Measurements from ENCODE around the gene ATP2B3.

Gene ATP2B3

DNA sequence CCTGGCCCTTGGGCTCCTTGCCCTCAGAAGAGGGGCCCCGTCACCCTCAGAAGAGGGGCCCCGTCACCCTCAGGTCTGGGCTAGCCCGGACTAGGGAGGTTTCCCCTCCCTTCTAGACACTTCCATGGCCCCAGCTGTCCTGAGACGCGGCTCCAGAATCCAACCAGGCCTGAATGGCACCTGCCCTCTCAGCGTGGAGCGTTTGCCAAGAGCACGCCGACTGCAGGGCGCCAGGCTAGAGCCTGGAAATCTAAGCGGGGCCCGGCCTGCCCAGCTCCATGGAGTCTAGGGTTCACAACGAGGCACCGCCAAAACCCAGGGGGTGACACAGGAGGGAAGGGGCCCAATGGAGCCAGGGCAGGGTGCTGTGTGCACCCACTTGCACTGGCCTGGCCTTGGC, 7.8 kb upstream of the ATP2B3 start:
- DNase-seq (ENCODE audit: low read depth): no peak

DNA sequence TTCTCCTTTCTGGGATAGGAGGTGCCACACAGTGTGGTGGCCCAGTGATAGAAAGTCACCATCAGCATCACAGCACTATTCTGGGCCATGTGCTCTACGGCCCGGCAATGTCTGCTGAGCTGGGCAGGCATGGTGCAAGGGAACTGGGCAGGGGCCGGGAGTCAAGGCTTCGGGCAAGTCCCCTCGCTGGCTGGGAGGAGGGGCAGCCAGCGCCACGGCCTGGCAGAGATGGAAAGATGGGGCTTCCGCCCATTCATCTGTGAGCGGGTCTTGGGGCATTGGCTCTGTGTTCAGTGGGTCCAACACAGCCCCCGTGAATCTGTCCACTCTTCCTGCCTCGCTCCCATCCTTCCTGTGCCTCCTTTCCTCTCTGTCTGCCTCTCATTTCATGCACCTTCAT, 7.1 kb upstream of the ATP2B3 start:
- DNase-seq (ENCODE audit: low read depth): no peak

DNA sequence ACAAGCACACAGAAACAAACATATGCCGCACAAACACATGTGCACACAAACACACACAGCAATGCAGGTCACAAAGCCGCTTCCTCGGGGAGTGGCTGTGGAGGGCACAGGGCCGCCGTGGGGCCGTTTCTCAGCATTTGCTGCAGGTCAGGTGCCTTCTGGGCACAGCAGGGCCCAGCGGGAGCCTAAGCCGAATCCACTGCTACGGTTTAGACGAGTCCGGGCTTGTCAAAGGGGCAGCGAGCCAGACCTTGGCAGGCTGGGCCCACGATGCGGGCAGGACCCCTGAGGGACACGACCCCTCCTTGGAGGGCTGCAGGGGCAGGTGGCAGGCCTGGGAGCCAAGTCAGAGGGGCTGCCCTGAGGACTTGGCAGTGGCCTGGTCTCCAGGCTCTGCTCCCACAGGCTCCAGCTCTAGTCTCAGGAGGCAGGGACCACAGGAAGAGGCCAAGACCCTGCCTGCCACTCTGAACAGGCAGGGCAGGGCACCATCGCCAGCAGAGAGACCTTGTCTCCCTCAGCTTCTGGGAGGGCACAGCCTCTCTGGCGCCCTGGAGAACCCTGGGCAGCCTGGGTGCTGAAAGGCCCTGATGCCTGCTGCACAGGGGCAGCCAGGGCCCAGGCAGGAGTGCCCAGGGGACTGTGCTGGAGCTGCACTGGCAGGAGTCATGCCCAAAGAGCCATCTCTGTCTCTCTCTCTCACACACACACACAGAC, 5.5 kb upstream of the ATP2B3 start:
- DNase-seq (ENCODE audit: low read depth): no peak

DNA sequence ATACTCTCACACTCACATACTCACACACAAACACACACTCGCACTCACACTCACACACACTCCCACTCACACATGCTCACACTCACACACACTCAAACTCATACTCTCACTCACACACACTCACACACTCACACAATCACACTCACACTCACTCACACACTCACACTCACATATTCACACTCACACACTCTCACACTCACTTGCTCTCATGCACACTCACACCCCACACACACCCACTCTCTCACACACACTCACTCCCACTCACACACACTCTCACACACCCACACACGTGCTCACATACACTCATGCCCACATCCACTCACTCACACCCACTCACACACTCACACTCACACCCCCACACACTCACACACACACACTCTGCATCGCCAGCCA, 4.9 kb upstream of the ATP2B3 start:
- no peak for DNase-seq (ENCODE audit: low read depth)

DNA sequence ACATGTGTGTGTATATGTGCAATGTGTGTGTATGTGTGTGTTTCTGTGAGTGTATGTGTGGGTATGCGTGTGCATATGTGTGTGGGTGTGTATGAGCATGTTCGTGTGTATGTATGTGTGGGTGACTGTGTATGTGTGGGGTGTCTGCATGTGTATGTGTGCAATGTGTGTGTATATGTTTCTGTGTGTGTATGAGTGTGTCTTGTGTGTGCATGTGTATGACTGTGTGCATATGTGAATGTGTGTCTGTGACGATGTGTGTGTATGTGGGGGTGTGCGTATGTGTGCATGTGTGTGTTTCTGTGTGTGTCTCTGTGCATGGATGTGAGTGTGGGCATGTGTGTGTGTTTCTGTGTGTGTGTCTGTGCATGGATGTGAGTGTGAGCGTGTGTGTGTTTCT, 4.2 kb upstream of the ATP2B3 start:
- no peak for DNase-seq (ENCODE audit: low read depth)

DNA sequence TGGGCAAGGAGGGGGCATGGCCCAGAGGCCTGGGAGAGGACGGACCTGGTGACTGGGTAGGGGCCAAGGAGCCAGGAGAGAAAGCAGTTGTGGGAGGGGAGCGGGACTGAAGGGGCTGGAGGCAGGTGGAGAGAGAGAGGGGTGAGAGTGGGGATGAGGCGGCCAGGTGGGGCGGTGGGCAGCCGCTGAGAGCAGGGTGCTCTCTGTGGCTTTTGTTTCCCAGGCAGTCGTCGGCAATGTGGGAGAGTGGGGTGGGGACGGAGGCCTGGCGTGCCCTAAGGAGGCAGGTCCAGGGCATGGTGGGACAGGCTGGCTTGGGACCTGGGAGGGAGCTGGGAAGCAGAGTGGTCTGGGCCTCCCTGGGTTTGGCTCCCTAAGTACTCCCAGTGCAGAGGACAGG, 3.2 kb upstream of the ATP2B3 start:
- no peak for DNase-seq (ENCODE audit: low read depth)

DNA sequence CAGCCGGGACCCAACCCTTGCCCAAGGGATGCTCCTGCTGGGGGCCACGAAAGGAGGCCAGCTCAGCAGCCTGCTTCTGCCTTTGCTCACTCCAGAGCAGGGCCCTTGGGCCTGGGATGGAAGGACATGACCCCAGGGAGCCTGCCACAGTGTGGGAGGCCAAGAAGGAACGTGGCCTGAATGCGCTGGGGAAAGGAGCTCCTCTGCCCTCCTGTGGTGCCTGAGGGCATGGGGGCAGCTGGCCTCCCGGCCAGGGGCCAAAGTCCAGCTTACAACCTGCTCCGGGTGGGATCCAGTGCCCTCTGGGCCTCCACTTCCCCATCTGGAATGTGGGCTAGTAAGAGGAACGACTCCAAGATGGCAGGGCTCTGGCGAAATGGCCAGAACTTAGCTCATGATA, 2.0 kb upstream of the ATP2B3 start:
- no peak for DNase-seq (ENCODE audit: low read depth)

DNA sequence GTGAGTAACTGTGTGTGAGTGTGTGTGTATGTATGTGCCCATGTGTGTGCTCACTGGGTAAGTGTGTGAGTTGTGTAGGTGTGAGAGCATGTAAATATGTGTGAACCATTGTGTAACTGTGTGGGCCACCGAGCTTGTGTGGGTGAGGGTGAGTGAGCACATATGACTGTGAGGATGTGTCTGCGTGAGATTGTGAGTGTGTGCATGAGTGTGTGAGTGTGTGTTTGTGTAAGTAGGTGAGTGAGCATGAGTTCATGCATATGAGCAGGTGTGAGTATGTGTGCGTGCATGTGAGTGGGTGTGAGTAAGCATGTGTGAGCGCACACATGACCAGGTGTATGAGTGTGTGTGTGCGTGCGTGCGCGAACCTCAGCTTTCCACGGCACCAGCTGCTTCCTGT, 1.4 kb upstream of the ATP2B3 start:
- DNase-seq (ENCODE audit: low read depth): no peak

DNA sequence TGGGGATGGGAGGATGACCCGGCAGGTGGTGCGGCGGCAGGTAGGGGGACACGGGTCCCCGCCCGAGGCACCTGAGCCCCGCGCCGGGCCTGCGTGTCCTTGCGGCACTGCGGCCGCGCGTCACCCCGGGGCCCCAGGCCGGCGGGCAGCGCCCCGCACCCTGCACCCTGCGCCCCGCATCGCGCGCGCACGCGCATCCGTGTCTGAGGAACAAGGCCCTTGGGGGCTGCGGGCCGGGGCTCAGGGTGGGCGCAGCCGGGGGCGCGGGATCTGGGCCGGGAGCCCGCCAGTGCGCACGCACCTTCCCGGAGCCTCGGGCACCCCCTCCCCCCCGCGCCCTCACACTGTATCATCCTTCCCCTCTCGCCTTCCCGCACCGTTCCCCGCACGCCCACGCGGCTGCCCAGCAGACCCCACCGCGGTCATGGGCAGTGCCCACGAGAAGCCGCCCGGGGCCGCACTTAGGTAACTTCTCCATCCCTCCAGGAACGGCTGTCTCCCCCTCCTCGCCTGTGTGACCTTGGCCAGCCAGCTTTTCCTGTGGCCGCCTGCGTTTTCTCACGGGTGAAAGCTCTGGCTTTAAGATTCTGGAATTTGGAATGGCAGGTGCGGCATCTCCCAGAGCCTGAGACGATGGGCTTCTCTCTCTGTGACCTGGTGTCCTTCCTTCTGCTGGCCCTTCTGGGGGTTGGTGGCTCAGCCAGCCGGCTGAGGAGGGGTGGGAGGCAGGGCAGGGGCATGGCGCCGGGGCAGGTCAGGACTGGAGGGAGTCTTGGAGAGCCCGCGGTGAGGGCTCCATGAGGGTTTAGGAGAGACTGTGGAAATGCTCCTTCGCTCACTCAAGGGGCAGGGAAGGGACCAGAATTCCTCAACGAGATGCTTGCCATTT, 748 bp downstream of the ATP2B3 start:
- no peak for DNase-seq (ENCODE audit: low read depth)

DNA sequence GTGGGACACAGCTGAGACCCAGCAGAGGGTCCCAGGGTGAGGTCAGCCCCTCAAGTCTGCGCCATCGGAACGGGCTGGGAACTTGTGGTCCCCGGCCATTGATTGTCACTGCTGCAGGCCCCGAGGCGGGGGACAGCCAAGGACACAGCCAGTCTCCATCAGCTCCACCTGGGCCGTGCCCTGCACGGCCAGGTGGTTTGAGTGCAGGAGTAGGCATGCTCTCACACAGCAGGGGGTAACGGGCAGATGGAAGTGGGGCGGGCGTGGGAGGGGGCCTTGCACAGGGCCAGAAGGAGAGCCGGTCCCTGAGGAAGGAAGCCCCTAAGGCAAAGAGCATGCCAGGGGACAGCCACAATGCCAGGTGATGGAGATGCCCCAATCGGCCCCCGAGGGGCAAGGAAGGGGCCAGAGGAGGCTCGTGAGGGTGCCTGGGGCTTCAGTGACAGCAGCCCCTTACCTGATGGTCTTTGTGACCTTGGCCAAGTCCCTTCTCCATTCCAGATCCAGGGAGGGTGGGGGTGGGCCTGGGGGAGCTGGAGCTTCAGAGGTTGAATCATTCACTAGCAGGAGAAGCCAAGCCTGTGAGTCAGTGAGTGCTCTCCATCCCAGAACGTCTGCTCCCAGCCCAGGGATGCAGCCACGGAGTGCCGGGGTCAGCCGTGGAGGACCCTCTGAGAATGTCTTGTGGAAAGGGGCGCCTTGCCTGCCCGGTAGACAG, 2.3 kb downstream of the ATP2B3 start:
- no peak for DNase-seq (ENCODE audit: low read depth)

DNA sequence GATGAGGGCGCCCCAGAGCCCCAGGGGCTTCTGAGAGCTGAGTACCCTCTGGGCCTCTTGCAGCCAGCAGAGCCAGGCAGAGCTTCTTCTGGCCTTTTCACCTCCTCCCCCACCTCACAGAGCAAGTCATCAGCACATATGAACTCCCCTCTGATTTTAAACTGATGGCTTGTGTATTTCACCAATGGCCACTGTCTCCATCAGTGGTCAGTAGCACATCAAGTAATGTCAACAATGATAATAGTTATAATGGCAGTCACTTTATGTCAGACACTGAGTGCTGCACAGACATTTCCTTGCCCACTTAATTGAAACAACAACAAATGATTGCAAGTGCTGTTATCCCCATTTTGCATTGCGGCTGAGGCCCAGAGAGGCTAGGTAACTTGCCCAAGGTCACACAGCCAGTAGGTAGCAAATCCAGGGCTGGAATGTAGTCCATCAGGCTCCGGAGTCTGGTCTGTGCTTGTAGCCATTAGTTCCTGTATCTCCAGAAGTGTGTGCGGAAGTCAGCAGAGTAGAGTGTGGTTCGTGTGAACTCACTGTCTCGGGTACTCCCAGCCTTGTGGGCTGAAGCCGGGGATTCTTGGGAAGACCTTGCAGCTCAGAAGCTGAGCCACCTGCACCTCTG, 3.0 kb downstream of the ATP2B3 start:
- DNase-seq (ENCODE audit: low read depth): no peak

DNA sequence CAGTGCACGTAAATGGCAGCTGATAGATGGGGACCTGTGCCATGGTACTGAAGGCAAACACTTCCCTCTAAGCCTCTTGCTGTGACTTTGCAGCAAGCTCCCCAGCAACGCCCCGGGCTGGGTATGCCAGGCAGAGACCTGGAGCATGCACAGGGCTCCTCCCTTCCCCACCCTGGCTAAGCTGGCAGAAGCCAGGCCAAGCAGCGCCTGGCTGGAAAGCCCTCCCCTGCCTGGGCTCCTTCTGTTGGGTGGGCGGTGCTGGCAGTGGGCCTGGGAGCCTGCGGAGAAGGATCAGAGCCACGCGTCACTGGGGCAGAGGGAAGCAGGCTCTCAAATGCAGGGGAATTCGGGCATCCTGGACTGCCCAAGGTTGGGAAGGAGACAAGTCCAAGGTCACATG, 3.6 kb downstream of the ATP2B3 start:
- no peak for DNase-seq (ENCODE audit: low read depth)

DNA sequence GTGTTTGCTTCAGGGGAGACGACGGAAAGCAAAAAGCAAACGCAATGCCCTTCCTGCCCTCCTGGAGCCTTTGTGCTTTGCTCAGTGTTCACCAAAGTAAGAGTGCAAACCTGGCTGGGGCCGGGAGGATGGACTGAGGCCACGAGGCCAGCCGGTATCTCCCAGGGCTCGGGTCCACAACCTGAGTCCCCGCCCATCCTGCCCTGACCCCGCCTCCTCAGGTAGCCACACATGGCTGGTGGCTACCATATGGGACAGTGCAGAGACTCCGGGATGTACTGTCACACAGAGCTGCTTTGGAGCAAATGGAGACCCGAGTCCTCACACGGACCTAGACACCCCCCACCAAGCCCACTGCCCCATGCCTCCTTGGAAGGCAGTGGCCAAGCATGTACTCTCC, 4.8 kb downstream of the ATP2B3 start:
- no peak for DNase-seq (ENCODE audit: low read depth)

DNA sequence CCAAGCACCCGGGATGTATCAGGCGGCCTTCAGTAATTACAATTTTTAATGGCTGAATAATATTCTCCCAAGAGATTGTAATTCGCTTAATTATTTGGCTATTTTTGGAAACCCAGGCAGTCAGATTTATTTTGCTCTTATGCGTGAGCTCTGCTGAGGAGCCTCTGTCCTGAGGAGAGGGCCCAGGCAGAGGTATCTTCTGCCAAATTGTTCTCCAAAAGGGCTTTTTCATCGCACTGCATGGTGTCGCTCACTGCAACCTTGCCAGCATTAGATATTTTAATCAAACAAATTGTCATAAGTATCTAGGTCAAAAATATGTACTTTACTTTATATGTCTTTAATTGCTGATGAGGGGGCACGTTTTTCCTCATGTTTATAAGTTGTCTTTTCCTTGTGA, 5.8 kb downstream of the ATP2B3 start:
- DNase-seq (ENCODE audit: low read depth): no peak

DNA sequence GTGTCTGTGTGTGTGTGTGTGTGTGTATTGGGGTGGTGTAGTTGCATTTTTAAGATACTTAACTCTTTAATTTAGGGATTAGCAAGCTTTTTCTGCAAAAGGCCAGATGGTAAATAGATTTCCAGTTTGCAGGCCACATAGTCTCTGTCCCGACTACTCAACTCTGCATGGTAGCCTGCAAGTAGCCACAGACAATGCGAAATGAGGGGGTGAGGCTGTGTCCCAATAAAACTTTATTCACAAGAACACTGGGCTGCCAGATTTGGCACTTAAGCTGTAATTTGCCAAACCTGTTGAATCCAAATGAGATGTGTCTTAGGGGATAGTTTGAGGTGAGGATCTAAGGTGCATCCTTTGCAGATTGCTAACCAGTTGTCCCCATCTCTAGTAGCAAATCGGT, 6.8 kb downstream of the ATP2B3 start:
- DNase-seq (ENCODE audit: low read depth): no peak

DNA sequence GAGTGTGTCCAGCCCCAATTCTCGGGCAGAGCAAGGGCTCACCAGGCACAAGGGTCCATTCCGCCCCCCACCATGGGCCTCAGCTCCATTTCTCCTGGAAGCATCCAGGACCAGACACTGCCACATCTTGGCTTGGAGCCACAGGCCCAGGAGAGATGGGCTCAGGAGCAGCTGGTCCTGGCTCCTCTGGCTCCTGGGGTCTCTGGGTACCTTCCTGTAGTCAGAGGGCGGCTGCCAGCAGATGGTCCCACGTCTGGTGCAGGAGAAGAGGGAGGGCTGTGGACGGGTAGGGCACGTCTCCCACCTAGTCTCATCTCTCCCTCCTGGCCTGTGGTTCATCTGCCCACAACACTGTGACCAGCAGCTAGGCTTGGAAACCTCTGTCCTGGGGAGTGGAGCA, 8.0 kb downstream of the ATP2B3 start:
- DNase-seq (ENCODE audit: low read depth): no peak

DNA sequence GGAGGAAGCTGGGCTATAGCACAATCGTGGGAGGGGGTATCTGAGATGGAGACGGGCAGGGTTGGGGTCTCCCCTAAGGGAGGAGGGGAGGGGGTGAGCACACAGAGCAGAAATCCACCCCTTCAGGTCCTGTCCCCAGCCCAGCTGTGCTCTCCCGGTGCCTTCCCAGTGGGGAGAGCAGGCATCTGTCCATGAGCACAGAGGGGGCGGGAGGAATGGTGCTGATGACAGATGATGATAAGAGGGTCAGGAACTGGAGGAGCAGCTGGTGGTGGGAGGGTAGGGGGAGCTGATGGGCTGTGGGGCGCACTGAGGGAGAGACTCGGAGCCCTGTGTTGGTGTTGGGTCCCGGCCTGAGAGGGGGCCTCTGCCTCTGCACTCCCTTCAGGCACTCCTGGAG, 8.6 kb downstream of the ATP2B3 start:
- no peak for DNase-seq (ENCODE audit: low read depth)

DNA sequence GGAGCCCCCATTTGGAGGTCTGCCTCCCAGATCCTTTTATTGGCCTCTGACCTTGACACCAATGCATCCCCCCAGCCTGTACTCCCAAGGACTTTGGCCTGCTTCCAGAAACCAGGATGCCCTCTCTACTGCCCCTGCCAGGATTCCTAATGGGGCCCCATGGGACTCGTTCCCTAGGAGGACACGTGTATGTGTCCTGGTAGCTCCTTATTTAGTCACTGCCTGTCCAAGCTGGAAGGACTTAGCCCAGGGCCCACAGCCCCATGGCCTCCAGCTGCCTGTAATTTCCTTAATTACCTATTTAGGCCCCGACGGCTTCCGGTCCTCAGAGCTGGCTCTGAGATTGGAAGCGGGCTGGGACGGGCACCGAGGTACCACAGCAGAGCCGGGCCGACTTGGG, 9.4 kb downstream of the ATP2B3 start:
- DNase-seq (ENCODE audit: low read depth): no peak

DNA sequence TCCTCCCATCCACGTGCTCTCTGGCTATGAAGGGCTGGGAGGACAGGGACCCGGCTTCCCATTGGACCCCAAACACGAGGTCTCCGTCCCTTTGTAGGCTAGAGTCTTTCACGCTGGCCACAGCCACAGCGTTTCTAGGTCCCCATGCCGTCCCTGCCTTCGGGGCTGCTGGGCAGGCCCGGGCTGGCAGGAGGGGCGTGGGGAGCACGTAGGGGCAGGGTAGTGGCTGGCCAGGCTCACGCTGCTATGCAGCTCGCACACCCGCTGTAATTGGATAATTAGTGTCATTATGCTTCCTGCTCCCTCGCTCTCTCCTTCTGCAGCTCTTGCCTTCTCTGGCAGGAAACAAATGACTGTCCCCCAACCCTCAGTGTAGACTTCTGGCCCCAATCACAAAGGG, 9.8 kb downstream of the ATP2B3 start:
- no peak for DNase-seq (ENCODE audit: low read depth)

DNA sequence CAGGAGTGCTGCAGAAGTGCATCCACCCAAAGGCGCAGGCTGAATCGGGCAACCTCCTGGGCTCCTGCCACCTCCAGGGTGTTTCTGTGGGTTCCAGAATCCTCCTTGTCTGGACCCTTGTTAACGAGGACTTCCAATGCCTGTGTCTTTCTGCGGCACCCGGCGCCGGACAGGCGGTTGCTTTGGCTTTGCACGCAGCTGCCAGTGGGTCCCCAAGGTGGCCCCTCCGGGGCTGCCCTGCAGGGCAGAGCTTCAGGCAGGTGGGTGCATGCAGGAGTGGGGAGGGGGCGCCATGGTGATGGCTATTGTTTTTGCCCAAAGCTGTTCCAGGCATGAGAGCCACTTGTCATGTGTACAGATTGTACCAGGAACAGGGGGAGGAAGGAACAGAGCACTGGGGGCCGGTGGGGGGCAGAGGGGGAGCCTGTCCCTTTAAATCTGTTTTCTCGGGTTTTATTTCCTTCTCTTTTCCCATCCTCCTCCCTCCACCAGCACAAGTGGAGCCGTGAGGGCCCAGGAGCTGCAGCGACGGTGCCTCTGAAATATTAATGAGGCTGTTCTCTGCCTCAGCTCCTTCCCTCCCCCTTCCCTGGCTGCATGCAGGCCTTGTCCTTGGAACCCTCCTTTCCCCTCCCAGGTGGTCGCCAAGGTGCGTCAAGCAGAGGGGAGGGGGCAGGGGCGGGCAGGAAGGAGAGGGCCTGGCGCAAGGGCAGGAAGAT, 13.1 kb downstream of the ATP2B3 start:
- no peak for DNase-seq (ENCODE audit: low read depth)

DNA sequence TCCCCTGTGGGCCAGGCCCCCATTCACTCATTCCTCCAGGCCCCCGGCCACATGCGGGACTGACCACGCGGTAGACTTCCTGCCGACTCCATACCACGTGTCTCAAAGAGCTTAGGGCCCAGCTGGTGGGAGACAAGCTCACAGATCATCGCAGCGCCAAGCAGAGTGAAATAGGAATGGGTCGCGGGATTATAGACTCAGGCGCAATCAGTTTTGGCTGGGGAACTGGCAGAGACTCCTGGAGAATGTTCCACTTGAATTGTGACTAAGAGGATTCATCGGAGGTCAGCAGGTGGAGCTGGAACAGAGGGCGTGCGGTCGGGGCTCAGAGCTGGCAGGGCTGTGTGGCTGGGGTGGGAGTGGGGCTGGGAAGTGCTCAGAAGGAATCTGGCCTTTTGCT, 15.6 kb downstream of the ATP2B3 start:
- no peak for DNase-seq (ENCODE audit: low read depth)

DNA sequence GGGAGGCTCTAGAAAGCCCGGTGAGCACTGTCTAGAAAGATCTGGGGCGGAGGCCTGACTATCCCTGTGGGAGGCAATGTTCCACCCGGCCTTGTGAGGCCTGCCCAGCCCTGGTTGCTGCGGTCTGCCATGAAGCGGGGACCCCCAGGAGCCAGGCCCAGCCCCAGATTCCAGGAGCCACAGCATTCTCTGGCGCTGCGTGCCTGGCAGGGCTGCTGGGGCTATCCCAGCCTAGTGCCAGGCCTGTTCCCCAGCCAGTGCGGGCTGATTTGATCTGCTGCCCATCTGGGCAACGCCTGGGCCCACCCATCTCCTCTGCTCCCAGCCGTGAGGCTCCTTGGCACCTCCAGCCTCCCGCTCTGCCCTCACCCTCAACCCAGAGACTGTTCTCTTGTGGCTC, 19.6 kb downstream of the ATP2B3 start:
- DNase-seq (ENCODE audit: low read depth): no peak
